Stimulated activated naive B cell treated with anti-CD40 and anti-IgM and Interleukin-4, amounts not matched to agents 10 μg/mL and 1 μg/mL and 100 μg/mL, for 72 hours (primary cell): Measurements from ENCODE around the gene ZNF83.
A peak's percentile ranks its signal among the peaks of the same experiment; 100 is the strongest.
"Not testable (repeated sequence)": the region's sequence is repeated elsewhere in the genome, so short reads cannot be mapped to it uniquely, and the experiment has no call there.

Source experiments
- ATAC-seq, 2 donors: fragments of 150-1000 bp; cut with Tn5 transposase; replicated peaks; 2 replicates each; pipeline ENCODE4 v1.10.0; 2021; ENCODE audit warnings: moderate library complexity in 1 of 2
- DNase-seq: peaks from one replicate; pipeline ENCODE4 v3.0.0; 2021
- H3K27ac Mint-ChIP-seq: one replicate; pipeline ENCODE4 v1.8.0; 2022; ENCODE audit warnings: mild to moderate bottlenecking, mixed read lengths
- H3K27me3 Mint-ChIP-seq, 2 donors: one replicate each; pipeline ENCODE4 v1.8.0; 2022; ENCODE audit warnings: mixed read lengths in 2 of 2
- H3K36me3 Mint-ChIP-seq, 2 donors: one replicate each; pipeline ENCODE4 v1.8.0; 2022; ENCODE audit warnings: mixed read lengths in 2 of 2, mild to moderate bottlenecking in 1 of 2
- H3K4me1 Mint-ChIP-seq, 2 donors: one replicate each; pipeline ENCODE4 v1.8.0; 2022; ENCODE audit warnings: mixed read lengths in 2 of 2, mild to moderate bottlenecking in 1 of 2
- H3K4me3 Mint-ChIP-seq, 2 donors: one replicate each; pipeline ENCODE4 v1.8.0; 2022; ENCODE audit warnings: mild to moderate bottlenecking in 2 of 2, mixed read lengths in 2 of 2, moderate library complexity in 1 of 2
- H3K9me3 Mint-ChIP-seq, 2 donors: one replicate each; pipeline ENCODE4 v1.8.0; 2022; ENCODE audit warnings: mixed read lengths in 2 of 2, mild to moderate bottlenecking in 1 of 2

Gene ZNF83

DNA sequence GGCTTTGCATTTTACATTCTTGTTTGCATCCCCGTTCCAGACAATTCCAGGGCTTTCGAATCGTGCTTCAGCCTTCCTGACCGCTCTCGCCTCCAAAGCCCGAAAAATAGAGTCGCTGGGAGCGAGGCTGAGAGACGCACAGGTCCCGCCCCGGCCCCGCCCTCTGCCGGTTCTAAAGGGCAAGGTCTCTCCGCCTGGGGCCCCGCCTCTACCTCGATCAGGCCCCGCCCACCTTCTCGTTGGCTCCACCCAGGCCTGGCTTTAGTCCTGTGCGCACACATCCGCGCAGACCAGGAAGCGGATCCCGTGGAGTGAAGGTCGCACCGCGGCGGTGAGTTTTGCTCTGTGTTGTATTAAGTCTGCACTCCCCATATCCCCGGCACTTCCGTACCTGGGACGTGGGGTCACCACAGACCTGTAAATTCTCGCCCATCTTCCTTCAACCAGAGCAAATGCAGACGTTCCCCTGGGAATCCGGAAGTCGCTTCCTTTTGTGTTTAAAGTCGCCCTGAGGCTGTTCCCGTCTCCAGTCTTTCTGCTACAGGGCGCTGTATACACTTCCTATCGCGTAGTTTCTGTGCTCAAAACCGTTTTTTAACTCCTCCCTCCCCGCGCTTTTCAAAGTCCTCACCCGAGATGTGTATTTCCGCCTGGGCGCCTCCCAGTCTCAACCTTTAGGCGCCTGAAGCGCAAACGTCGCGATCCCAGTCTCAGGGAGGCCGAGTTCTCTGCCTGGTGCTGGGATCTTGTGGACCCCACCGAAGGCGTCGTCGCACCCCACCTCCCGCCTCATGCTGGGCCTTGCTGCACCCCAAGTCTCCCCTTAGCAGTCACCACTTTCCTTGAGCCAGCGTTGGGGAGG, 67.9 kb downstream of the ZNF83 start, which contains the start of gene ZNF701:
Gene ZNF701, plus strand, starts transcription at position 288 of the 862 bp plus-strand sequence. CDS start 3,861 bp downstream, outside the sequence.
- H3K36me3 Mint-ChIP-seq, result peaks cover 42 to 47% of the 10 kb centered on the region in 2 donors
- peaks cover 20 to 29% of the 10 kb centered on the region in 2 donors for H3K4me1 Mint-ChIP-seq
- peaks cover 11 to 13% of the 10 kb centered on the region in 2 donors for H3K9me3 Mint-ChIP-seq
- peak within 1 kb of the TSS; percentile 96 for H3K27ac Mint-ChIP-seq
- ATAC-seq (peak; percentile 97 to 99), DNase-seq (peak; percentile 94)
- peak within 1 kb of the TSS; percentile 92 to 93 for H3K4me3 Mint-ChIP-seq
- no peaks in the 10 kb centered on the region for H3K27me3 Mint-ChIP-seq

DNA sequence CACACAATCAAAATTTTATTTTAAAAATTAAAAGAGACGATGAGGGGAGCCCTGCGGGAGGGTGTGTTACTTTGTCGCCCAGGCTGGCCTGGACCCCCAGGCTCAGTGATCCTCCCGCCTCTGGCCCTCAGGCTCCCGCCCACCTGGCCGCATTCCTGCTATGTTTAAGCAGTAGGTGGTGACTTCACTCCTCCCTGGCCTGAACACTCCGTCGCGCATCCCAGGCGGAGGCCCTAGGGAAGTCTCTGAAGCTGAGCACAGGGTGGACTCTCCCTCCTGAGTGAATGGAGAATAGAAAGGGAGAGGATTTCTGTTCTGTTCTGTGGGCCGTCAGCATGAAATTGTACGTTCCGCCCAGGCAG, 68.5 kb downstream of the ZNF83 start:
- Mint-ChIP-seq H3K4me1 (peaks cover 20 to 29% of the 10 kb centered on the region in 2 donors), H3K36me3 (peaks cover 39 to 49% of the 10 kb centered on the region in 2 donors), H3K9me3 (peaks cover 11 to 14% of the 10 kb centered on the region in 2 donors), H3K4me3 (peak overlapping the region; percentile 92 to 93)
- not testable (repeated sequence) for DNase-seq, H3K27me3 Mint-ChIP-seq, H3K27ac Mint-ChIP-seq
- peak; percentile 25 to 29 for ATAC-seq

DNA sequence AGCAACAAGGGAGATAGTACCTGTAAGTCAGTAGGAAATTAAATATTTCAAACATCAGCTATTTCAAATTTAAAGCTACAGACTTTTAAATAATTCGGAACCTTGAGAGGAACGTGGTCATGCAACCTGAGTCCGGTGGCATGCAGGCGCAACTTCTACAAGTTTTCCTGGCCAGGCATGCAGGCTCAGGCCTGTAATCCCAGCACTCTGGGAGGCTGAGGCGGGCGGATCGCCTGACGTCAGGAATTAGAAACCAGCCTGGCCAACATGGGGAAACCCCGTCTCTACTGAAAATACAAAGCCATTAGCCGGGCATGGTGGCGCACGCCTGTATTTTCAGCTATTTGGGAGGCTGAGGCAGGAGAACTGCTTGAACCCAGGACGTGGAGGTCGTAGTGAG, 70.2 kb downstream of the ZNF83 start:
- Mint-ChIP-seq H3K36me3 (peaks cover 39 to 49% of the 10 kb centered on the region in 2 donors), H3K27ac (no peak overlapping the region), H3K4me3 (no peak overlapping the region), H3K9me3 (peaks cover 13 to 20% of the 10 kb centered on the region in 2 donors), H3K27me3 (no peaks in the 10 kb centered on the region), H3K4me1 (peaks cover 18 to 23% of the 10 kb centered on the region in 2 donors)
- no peak for DNase-seq
- ATAC-seq, result no peak

DNA sequence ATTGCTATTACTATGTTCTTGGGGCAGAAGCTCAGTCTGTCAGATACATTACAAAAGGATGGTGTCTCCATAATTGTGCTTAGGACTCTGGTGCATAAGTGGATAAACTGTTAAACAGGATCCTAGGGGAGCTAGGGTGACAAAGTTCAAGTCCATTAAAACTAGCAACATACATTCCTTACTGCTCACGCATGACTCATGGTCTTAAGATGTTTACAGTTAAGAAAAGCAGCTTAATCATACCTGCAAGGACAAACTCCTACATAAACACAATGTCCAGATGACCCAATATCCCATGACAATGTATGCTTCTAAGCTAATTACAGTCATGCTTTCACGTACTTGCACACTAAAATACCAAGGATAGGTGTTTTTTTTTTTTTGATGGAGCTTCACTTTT, 71.6 kb downstream of the ZNF83 start:
- Mint-ChIP-seq H3K36me3 (peaks cover 40 to 53% of the 10 kb centered on the region in 2 donors), H3K27me3 (no peaks in the 10 kb centered on the region), H3K4me1 (peaks cover 11% of the 10 kb centered on the region in 2 donors), H3K4me3 (no peak overlapping the region), H3K9me3 (peaks cover 13 to 26% of the 10 kb centered on the region in 2 donors), H3K27ac (no peak overlapping the region)
- no peak for DNase-seq
- ATAC-seq, result no peak

DNA sequence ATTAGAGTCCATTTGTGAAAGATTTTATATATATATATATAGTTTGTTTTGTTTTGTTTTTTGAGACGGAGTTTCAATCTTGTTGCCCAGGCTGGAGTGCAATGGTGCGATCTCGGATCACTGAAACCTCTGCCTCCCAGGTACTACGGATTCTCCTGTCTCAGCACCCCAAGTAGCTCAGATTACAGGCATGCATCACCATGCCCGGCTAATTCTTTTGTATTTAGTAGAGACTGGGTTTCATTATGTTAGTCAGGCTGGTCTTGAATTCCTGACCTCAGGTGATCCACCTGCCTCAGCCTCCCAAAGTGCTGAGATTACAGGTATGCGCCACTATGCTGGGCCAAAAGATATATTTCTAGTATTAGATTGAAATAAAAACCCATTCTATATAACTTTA, 72.0 kb downstream of the ZNF83 start:
- Mint-ChIP-seq H3K9me3 (peaks cover 13 to 23% of the 10 kb centered on the region in 2 donors), H3K27ac (no peak overlapping the region), H3K36me3 (peaks cover 41 to 53% of the 10 kb centered on the region in 2 donors), H3K4me1 (peaks cover 6 to 7% of the 10 kb centered on the region in 2 donors), H3K27me3 (no peaks in the 10 kb centered on the region), H3K4me3 (no peak overlapping the region)
- DNase-seq (no peak), ATAC-seq (no peak)
